Choroid plexus epithelial cell (primary cell): ENCODE data around the gene GCN1.
"Not testable (repeated sequence)": the region's sequence is repeated elsewhere in the genome, so short reads cannot be mapped to it uniquely, and the experiment has no call there.

Experiments used
- DNase-seq: peaks from one replicate; pipeline ENCODE4 v3.0.0-alpha.2; 2010; ENCODE audit warnings: low read depth
- H3K4me3 ChIP-seq: 2 replicates; pipeline ENCODE4 v1.5.1; 2011; ENCODE audit warnings: low read depth, mild to moderate bottlenecking, control low read depth, low read length, moderate library complexity
- TF ChIP-seq, protein P1 (sequence below): conservative IDR thresholded peaks from 2 replicates; pipeline ENCODE4 v1.5.1; 2011; ENCODE audit warnings: low read depth, mild to moderate bottlenecking, control low read depth, inconsistent platforms, low read length, moderate library complexity

Gene GCN1

DNA sequence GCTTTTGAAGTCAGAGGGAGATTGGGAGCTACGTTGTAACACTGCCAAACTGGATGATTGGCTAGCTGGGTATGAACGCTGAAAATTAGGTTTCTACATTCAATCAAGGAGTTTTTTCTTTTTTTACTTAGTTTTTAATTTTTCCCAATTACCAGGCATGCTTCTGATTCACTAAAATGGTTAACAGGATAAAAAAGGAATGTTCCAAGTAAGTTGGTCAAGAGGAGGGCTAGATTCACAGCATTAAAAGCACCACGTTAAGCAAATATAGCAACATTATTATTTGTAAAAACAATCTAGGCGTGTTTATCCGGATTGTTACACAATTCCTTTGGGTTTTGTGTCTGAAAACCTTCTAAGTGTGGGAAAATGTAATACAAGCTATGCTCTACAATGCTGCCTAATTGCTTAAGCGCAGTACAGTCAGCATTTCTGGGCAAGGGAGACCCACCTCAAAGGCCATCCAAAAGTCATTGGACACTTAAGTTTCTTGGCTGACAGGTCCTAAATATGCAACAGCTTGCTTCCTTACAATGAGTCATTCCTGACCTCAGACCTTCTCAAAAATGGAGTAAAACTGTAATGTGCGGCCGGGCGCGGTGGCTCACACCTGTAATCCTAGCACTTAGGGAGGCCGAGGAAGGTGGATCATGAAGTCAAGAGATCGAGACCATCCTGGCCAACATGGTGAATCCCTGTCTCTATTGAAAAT lies 5.2 kb upstream of the GCN1 start:
- TF ChIP-seq, protein P1, sequence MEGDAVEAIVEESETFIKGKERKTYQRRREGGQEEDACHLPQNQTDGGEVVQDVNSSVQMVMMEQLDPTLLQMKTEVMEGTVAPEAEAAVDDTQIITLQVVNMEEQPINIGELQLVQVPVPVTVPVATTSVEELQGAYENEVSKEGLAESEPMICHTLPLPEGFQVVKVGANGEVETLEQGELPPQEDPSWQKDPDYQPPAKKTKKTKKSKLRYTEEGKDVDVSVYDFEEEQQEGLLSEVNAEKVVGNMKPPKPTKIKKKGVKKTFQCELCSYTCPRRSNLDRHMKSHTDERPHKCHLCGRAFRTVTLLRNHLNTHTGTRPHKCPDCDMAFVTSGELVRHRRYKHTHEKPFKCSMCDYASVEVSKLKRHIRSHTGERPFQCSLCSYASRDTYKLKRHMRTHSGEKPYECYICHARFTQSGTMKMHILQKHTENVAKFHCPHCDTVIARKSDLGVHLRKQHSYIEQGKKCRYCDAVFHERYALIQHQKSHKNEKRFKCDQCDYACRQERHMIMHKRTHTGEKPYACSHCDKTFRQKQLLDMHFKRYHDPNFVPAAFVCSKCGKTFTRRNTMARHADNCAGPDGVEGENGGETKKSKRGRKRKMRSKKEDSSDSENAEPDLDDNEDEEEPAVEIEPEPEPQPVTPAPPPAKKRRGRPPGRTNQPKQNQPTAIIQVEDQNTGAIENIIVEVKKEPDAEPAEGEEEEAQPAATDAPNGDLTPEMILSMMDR, result no peak
- DNase-seq, result peak; percentile 96
- peak overlapping the region; percentile 96 for H3K4me3 ChIP-seq

DNA sequence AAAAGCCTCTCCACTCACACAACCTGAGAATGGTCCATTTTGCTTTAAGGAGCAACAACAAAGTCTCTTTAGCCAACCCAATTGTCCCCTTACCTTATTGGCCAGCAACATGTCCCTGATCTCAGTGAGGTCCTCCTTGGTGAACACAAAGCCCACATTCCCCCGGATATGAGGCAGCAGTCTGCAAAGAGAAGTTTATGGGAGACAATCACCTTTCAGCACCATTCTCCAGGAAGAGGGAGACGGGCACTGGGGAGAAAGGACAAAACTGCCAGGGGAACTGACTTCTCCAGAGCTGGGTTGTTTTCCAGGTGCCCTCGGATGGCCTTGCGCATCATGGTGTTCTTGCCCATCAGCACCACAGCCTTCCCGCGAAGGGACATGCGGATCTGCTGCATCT lies 4.5 kb upstream of the GCN1 start:
- TF ChIP-seq, protein P1, result no peak
- H3K4me3 ChIP-seq, result peak overlapping the region; percentile 96
- no peak for DNase-seq

- DNase-seq, result no peak
- H3K4me3 ChIP-seq, result no peak overlapping the region
- TF ChIP-seq, protein P1, result no peak
Observed at GRCh38 chr12:120197542-120197887, 3.0 kb upstream of the GCN1 start.

GRCh38 chr12:120196817-120197541 lies 2.5 kb upstream of the GCN1 start:
- not testable (repeated sequence) for DNase-seq, H3K4me3 ChIP-seq

DNA sequence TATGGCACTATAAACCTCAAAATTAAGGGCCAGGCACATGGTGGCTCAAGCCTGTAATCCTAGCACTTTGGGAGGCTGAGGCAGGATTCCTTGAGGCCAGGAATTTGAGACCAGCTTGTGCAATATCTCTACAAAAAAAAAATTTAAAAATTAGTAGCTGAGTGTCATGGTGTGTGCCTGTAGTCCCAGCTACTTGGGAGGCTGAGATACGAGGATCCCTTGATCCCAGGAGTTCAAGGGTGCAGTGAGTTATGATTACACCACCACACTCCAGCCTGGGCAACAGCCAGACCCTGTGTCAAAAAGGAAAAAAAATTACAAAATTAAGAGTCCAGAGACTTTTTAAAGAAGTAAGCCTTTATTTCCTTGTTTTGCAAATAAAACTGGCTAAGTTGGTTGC lies 1.8 kb upstream of the GCN1 start:
- DNase-seq, result peak; percentile 28
- TF ChIP-seq, protein P1, result no peak
- no peak overlapping the region for H3K4me3 ChIP-seq

DNA sequence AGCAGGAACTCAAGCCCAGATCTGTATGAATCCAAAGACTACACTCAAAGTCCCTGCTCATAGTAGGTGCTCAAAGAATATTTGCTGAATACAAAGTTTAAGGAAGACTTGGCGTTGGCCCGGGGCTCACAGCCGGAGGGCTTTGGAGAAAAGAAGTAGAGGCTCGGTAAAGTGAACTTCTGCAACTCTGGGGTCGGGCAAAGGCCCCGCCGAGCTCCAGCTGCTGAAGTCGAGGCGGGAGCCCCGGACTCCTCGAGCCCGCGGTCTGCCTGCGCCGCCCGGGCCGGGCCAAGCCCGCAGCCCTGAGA lies 335 bp downstream of the GCN1 start:
- H3K4me3 ChIP-seq, result peak overlapping the region; percentile 86
- TF ChIP-seq, protein P1, result no peak
- DNase-seq, result no peak

- not testable (repeated sequence) for DNase-seq
- H3K4me3 ChIP-seq, result peak overlapping the region; percentile 86
Observed at GRCh38 chr12:120193286-120193685, 1.2 kb downstream of the GCN1 start.

DNA sequence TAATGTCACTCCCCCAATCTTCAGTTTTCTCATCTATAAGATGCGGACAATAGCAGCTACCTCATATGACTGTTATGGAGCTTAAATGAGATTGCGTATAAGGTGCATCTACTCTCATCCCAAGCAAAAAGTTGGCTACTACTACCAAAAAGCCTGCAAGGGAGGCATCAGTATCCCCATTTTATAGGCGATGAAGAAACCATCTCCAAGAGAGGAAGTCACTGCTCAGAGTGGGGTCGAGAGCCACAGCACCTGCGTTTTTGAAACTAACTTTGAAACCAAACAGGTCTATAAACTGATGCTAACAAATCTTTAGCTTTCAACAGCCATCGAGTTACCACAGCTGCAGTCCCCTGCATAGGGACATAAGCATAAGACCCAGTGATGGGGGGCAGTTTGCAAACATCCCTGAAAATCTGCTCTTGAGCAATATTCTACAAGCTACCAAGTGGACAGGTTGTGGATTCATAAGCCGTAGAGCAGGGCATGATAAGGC lies 3.5 kb downstream of the GCN1 start:
- DNase-seq, result no peak
- TF ChIP-seq, protein P1, result no peak
- no peak overlapping the region for H3K4me3 ChIP-seq
